NB4 (cell line): Measurements from ENCODE around the gene STK33.

ENCODE experiments used
- MYC ChIP-seq: IDR thresholded peaks from 2 replicates; pipeline ENCODE4 v1.6.1; 2011; ENCODE audit warnings: low read depth, low read length
- TF ChIP-seq, protein P1 (sequence below): IDR thresholded peaks from one replicate; pipeline ENCODE4 v1.5.1; 2012; ENCODE audit warnings: low read depth, low read length
- TF ChIP-seq, protein P2 (sequence below): IDR thresholded peaks from 2 replicates; pipeline ENCODE4 v1.6.1; 2011; ENCODE audit warnings: low read depth, low read length

GRCh38 chr11:8523396-8523795 is 70.6 kb downstream of the STK33 start:
- TF ChIP-seq MYC, result no peak
- TF ChIP-seq, protein P1, sequence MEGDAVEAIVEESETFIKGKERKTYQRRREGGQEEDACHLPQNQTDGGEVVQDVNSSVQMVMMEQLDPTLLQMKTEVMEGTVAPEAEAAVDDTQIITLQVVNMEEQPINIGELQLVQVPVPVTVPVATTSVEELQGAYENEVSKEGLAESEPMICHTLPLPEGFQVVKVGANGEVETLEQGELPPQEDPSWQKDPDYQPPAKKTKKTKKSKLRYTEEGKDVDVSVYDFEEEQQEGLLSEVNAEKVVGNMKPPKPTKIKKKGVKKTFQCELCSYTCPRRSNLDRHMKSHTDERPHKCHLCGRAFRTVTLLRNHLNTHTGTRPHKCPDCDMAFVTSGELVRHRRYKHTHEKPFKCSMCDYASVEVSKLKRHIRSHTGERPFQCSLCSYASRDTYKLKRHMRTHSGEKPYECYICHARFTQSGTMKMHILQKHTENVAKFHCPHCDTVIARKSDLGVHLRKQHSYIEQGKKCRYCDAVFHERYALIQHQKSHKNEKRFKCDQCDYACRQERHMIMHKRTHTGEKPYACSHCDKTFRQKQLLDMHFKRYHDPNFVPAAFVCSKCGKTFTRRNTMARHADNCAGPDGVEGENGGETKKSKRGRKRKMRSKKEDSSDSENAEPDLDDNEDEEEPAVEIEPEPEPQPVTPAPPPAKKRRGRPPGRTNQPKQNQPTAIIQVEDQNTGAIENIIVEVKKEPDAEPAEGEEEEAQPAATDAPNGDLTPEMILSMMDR, result no peak
- TF ChIP-seq, protein P2, sequence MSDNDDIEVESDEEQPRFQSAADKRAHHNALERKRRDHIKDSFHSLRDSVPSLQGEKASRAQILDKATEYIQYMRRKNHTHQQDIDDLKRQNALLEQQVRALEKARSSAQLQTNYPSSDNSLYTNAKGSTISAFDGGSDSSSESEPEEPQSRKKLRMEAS, result no peak
